Panc1 (cell line): Measurements from ENCODE around the gene CYSRT1. TPM values are rescaled to one million over a fixed set of nuclear protein-coding genes. Genes with fewer than 3 reads are reported as not detected.

Experiments
- ATAC-seq: fragments of 200-7000 bp; cut with Tn5 transposase; 2 replicates; pipeline ENCODE4 v1.9.1; 2020; ENCODE audit warnings: mild to moderate bottlenecking, moderate library complexity
- BruUV-seq: library from RNA; stranded (reverse); fragments of 400-500 nt; replicated peaks from 2 replicates; lab custom pipeline; 2021; lab: Mats Ljungman, UMichigan
- CTCF ChIA-PET: fragments of 300-600 bp; sonication (Branson Sonifier 250); formaldehyde crosslinking; loops from one replicate; lab custom pipeline; 2022; ENCODE audit warnings: antibody characterized with exemption; lab: Charles Lee
- POLR2A ChIA-PET: fragments of 300-600 bp; sonication (Branson Sonifier 250); formaldehyde crosslinking; loops from one replicate; lab custom pipeline; 2022; ENCODE audit warnings: antibody characterized with exemption; lab: Charles Lee
- DNase-seq: peaks from one replicate; pipeline ENCODE4 v3.0.0-alpha.2; 2010; ENCODE audit warnings: low read depth, low spot score
- H3K27ac ChIP-seq: 2 replicates; pipeline ENCODE4 v1.5.1; 2011; ENCODE audit warnings: mild to moderate bottlenecking, low read length, inconsistent platforms
- H3K27me3 ChIP-seq: fragments of 200-500 bp; sonication (Bioruptor generic); 2 replicates; pipeline ENCODE4 v1.6.0; 2014; ENCODE audit warnings: low read length, inconsistent platforms; ENCODE audit not compliant: control insufficient read depth, insufficient read depth
- H3K36me3 ChIP-seq: fragments of 200-500 bp; sonication (Bioruptor generic); 2 replicates; pipeline ENCODE4 v1.5.1; 2014; ENCODE audit warnings: inconsistent platforms, mild to moderate bottlenecking, low read length, moderate library complexity; ENCODE audit not compliant: control insufficient read depth, insufficient read depth
- H3K4me1 ChIP-seq: 2 replicates; pipeline ENCODE4 v1.5.1; 2011; ENCODE audit warnings: inconsistent platforms, mild to moderate bottlenecking, low read length, moderate library complexity; ENCODE audit not compliant: control insufficient read depth, insufficient read depth
- H3K4me3 ChIP-seq, 2 experiments: 2 replicates each; pipeline ENCODE4 v1.5.1; 2011 to 2012; ENCODE audit warnings: low read depth in 2 of 2, low read length in 2 of 2, mild to moderate bottlenecking in 2 of 2, inconsistent platforms in 1 of 2, moderate library complexity in 1 of 2
- H3K9me3 ChIP-seq: fragments of 200-500 bp; sonication (Bioruptor generic); 2 replicates; pipeline ENCODE4 v1.5.1; 2014; ENCODE audit warnings: low read depth, mild to moderate bottlenecking, inconsistent platforms, low read length, moderate library complexity; ENCODE audit not compliant: control insufficient read depth, insufficient read depth
- CTCF ChIP-seq: fragments of 450-650 bp; IDR thresholded peaks from 2 replicates; pipeline ENCODE4 v1.5.1; 2017; ENCODE audit warnings: mild to moderate bottlenecking
- POLR2AphosphoS5 ChIP-seq: IDR thresholded peaks from 2 replicates; pipeline ENCODE4 v1.6.1; 2012; ENCODE audit warnings: mild to moderate bottlenecking, low read depth, low read length, moderate library complexity
- REST ChIP-seq, 2 experiments: IDR thresholded peaks; 2 replicates each; pipeline ENCODE4 v1.6.1; 2011 to 2012; ENCODE audit warnings: low read depth in 2 of 2, control low read depth in 1 of 2, low read length in 1 of 2, mild to moderate bottlenecking in 1 of 2, moderate library complexity in 1 of 2; ENCODE audit not compliant: insufficient read depth in 1 of 2
- SIN3A ChIP-seq: IDR thresholded peaks from 2 replicates; pipeline ENCODE4 v1.6.1; 2012; ENCODE audit warnings: low read depth, mild to moderate bottlenecking, low read length, moderate library complexity, borderline replicate concordance; ENCODE audit not compliant: insufficient read depth
- TCF7L2 ChIP-seq: IDR thresholded peaks from 2 replicates; pipeline ENCODE4 v1.6.1; 2011; ENCODE audit warnings: mild to moderate bottlenecking, low read depth, low read length, inconsistent platforms
- in situ Hi-C: cut with HindIII; loops from 2 replicates; pipeline ENCODE4 v1.10.0; 2016; ENCODE audit warnings: low sequenced_read_pairs, low pct_unique_long_range_greater_than_20kb
- intact Hi-C: fragments of 100-400 bp; cut with micrococcal nuclease; formaldehyde crosslinking; loops from one replicate; pipeline ENCODE4 v1.10.0; 2022; ENCODE audit not compliant: unreplicated experiment
- total RNA-seq: library from RNA; stranded (reverse); gene quantifications from one replicate; pipeline ENCODE4 v1.2.1, GENCODE V29; 2021; ENCODE audit not compliant: unreplicated experiment

Gene CYSRT1
- total RNA-seq, 1 experiment from 2014 or later, result 0.67 TPM

- ChIA-PET CTCF (no interaction called here), POLR2A (no interaction called here)
- Histone ChIP-seq H3K27me3 (no peaks in the 10 kb centered on the region), H3K9me3 (no peaks in the 10 kb centered on the region), H3K27ac (no peak overlapping the region), H3K4me1 (peaks cover 3% of the 10 kb centered on the region), H3K4me3 (no peak overlapping the region), H3K36me3 (no peaks in the 10 kb centered on the region; the same call in 1 of the 2 replicates)
- no peak for TF ChIP-seq POLR2AphosphoS5
- no peak for TF ChIP-seq TCF7L2
- TF ChIP-seq REST (IDR thresholded peaks at IDR 0.05; ENCODE audit: insufficient read depth in 1 of 2, low read depth in 2 of 2, low read length in 1 of 2), result no peak
- no peak for TF ChIP-seq CTCF
- TF ChIP-seq SIN3A, result no peak
- no TSS peak for BruUV-seq
- DNase-seq (no peak), ATAC-seq (no peak)
- in situ Hi-C loops, result no loop called here
- intact Hi-C loops, result no loop called here
Observed at GRCh38 chr9:137270929-137271695, 46.1 kb downstream of the CYSRT1 start.

- peaks cover 9% of the 10 kb centered on the region for H3K4me1 ChIP-seq
- BruUV-seq, result no TSS peak
- ChIA-PET POLR2A (no interaction called here), CTCF (no interaction called here)
- H3K4me3 ChIP-seq, result no peak overlapping the region
- H3K27ac ChIP-seq, result no peak overlapping the region
- ATAC-seq (no peak), DNase-seq (no peak)
- H3K27me3 ChIP-seq, result no peaks in the 10 kb centered on the region
- no peaks in the 10 kb centered on the region for H3K9me3 ChIP-seq
- in situ Hi-C loops, result no loop called here
- no peaks in the 10 kb centered on the region; the same call in 1 of the 2 replicates for H3K36me3 ChIP-seq
- intact Hi-C loops, result no loop called here
- TF ChIP-seq CTCF, result no peak
- no peak for TF ChIP-seq TCF7L2
- TF ChIP-seq REST (IDR thresholded peaks at IDR 0.05; ENCODE audit: insufficient read depth in 1 of 2, low read depth in 2 of 2, low read length in 1 of 2), result no peak
Observed at GRCh38 chr9:137271696-137272076, 46.7 kb downstream of the CYSRT1 start.
